Measurements from ENCODE around the gene SPATS2L. TPM values are rescaled to one million over a fixed set of nuclear protein-coding genes. Genes with fewer than 3 reads are reported as not detected.

Gene SPATS2L
- total and polyA plus RNA-seq, 2 donors (not counting 1 experiment from before 2014, with no cell fraction given): 0.27 to 0.44 TPM

DNA sequence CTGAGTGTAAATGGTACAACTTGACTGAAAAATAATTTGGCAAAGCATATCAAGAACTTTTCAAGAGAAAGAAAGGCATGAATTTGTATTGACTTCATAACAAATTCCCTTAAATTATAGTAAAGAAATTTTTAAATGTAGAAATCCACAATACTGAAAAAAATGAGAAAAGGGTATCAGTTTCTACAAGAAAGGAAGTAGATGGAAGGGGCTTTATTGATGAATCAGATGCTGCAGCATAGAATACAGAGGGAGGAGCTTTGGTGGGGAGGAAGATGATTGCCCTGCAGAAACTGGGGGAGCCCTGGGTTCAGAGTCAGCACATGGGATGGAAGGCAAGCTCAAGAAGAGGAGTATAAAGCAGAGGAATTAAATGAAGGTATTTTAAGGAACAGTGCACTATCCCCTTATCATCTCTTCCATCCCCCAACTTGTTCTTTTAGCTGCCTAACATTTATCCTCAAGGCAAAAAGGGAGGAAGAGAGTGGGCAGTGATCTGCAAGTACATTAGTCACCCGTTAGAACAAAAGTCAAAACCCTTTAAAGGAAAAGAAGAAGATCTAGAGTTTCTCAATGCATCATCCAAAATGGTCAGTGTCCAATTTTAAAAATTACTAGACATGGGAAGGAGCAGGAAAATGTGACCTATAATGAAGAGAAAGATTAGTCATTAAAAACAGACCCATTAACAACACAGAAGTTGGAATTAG is 125.7 kb downstream of the SPATS2L start:
- H3K4me3 ChIP-seq (ENCODE audit: control extremely low read depth in 1 of 5, extremely low read depth in 1 of 5, insufficient read depth in 1 of 5, low read depth in 2 of 5, low read length in 4 of 5): no peak overlapping the region
- no peak overlapping the region for H3K4me2 ChIP-seq (replicated peaks; ENCODE audit: low read depth, low read length, poor library complexity, severe bottlenecking)
- no peak for DNase-seq
- CTCF ChIA-PET: no interaction called here
- H3K9ac ChIP-seq (ENCODE audit: low read length): no peak overlapping the region
- H3K27me3 ChIP-seq (replicated peaks in 1 of 4; ENCODE audit: control extremely low read depth in 1 of 4, control insufficient read depth in 3 of 4, insufficient read depth in 4 of 4, low read length in 3 of 4): no peaks in the 10 kb centered on the region
- Mint-ChIP-seq H3K4me3 (no peak overlapping the region), H3K9me3 (ENCODE audit: insufficient read depth) (no peaks in the 10 kb centered on the region), H3K4me1 (no peaks in the 10 kb centered on the region), H3K27me3 (peaks cover 13% of the 10 kb centered on the region), H3K27ac (no peak overlapping the region)
- H3K79me2 ChIP-seq (ENCODE audit: control insufficient read depth, insufficient read depth, low read length): no peaks in the 10 kb centered on the region
- H3K4me1 ChIP-seq (ENCODE audit: control insufficient read depth in 2 of 2, insufficient read depth in 2 of 2, low read length in 2 of 2): no peaks in the 10 kb centered on the region
- no peak for ATAC-seq (ENCODE audit: low read depth)
- intact Hi-C loops (cut with micrococcal nuclease): no loop called here
- no peaks in the 10 kb centered on the region for H3K9me3 ChIP-seq (ENCODE audit: control extremely low read depth in 1 of 3, control insufficient read depth in 2 of 3, insufficient read depth in 1 of 3, low read length in 2 of 3)
- no peak overlapping the region for H2AFZ ChIP-seq (ENCODE audit: insufficient read depth, low read depth, low read length, poor library complexity, severe bottlenecking)
- no peak overlapping the region for H3K27ac ChIP-seq (ENCODE audit: low read length in 2 of 2)
- H4K20me1 ChIP-seq (ENCODE audit: control insufficient read depth, insufficient read depth, low read length, poor library complexity, severe bottlenecking): no peaks in the 10 kb centered on the region
- WGBS (ENCODE audit: insufficient coverage): no CpG with 5 or more reads among the region's 1 CpG
- POLR2A ChIA-PET: no interaction called here
- TF ChIP-seq, protein P1, sequence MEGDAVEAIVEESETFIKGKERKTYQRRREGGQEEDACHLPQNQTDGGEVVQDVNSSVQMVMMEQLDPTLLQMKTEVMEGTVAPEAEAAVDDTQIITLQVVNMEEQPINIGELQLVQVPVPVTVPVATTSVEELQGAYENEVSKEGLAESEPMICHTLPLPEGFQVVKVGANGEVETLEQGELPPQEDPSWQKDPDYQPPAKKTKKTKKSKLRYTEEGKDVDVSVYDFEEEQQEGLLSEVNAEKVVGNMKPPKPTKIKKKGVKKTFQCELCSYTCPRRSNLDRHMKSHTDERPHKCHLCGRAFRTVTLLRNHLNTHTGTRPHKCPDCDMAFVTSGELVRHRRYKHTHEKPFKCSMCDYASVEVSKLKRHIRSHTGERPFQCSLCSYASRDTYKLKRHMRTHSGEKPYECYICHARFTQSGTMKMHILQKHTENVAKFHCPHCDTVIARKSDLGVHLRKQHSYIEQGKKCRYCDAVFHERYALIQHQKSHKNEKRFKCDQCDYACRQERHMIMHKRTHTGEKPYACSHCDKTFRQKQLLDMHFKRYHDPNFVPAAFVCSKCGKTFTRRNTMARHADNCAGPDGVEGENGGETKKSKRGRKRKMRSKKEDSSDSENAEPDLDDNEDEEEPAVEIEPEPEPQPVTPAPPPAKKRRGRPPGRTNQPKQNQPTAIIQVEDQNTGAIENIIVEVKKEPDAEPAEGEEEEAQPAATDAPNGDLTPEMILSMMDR (IDR thresholded peaks at IDR 0.05): no peak
- TF ChIP-seq EZH2 (IDR thresholded peaks at IDR 0.05; ENCODE audit: borderline replicate concordance, insufficient read depth, low read depth, low read length, poor library complexity, severe bottlenecking): no peak
- no peaks in the 10 kb centered on the region for H3K36me3 ChIP-seq (replicated peaks in 1 of 2; ENCODE audit: control extremely low read depth in 1 of 2, control insufficient read depth in 1 of 2, extremely low read depth in 1 of 2, insufficient read depth in 2 of 2, low read length in 1 of 2)

DNA sequence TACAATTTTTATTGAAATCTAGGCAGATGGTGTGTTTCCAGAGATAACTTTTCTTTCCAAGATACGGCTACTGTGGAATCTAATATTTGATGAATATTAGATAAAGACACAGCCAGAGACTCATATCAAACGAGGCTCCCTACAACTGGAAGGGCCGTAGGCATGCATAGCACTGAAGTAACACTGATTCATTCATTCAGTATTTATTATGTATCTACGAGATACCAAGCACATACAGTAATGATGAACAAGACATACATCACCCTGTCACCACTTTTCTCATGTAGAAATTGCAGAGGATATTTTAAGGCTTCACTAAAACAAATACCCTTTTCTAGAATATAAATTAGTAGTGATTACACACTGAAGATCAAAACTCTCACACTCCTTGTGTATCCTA is 128.9 kb downstream of the SPATS2L start:
- intact Hi-C loops (cut with micrococcal nuclease): no loop called here
- no peak overlapping the region for H3K27ac Mint-ChIP-seq
- TF ChIP-seq EZH2 (IDR thresholded peaks at IDR 0.05; ENCODE audit: borderline replicate concordance, insufficient read depth, low read depth, low read length, poor library complexity, severe bottlenecking): no peak
- TF ChIP-seq, protein P1 (IDR thresholded peaks at IDR 0.05): no peak
- no peaks in the 10 kb centered on the region for H3K79me2 ChIP-seq (ENCODE audit: control insufficient read depth, insufficient read depth, low read length)
- POLR2A ChIA-PET: no interaction called here
- H3K27ac ChIP-seq (ENCODE audit: low read length in 2 of 2): no peak overlapping the region
- WGBS (ENCODE audit: insufficient coverage): no CpG with 5 or more reads among the region's 4 CpGs
- CTCF ChIA-PET: no interaction called here
- no peaks in the 10 kb centered on the region for H3K9me3 ChIP-seq (ENCODE audit: control extremely low read depth in 1 of 3, control insufficient read depth in 2 of 3, insufficient read depth in 1 of 3, low read length in 2 of 3)
- no peaks in the 10 kb centered on the region for H3K4me1 Mint-ChIP-seq
- no peak overlapping the region for H3K4me3 Mint-ChIP-seq
- H3K4me1 ChIP-seq (ENCODE audit: control insufficient read depth in 2 of 2, insufficient read depth in 2 of 2, low read length in 2 of 2): no peaks in the 10 kb centered on the region
- H4K20me1 ChIP-seq (ENCODE audit: control insufficient read depth, insufficient read depth, low read length, poor library complexity, severe bottlenecking): no peaks in the 10 kb centered on the region
- no peak overlapping the region for H3K4me3 ChIP-seq (ENCODE audit: control extremely low read depth in 1 of 5, extremely low read depth in 1 of 5, insufficient read depth in 1 of 5, low read depth in 2 of 5, low read length in 4 of 5)
- no peak overlapping the region for H3K9ac ChIP-seq (ENCODE audit: low read length)
- peaks cover 21% of the 10 kb centered on the region for H3K27me3 Mint-ChIP-seq
- H3K4me2 ChIP-seq (replicated peaks; ENCODE audit: low read depth, low read length, poor library complexity, severe bottlenecking): no peak overlapping the region
- ATAC-seq (ENCODE audit: low read depth) (no peak), DNase-seq (no peak)
- no peaks in the 10 kb centered on the region for H3K27me3 ChIP-seq (replicated peaks in 1 of 4; ENCODE audit: control extremely low read depth in 1 of 4, control insufficient read depth in 3 of 4, insufficient read depth in 4 of 4, low read length in 3 of 4)
- H3K36me3 ChIP-seq (replicated peaks in 1 of 2; ENCODE audit: control extremely low read depth in 1 of 2, control insufficient read depth in 1 of 2, extremely low read depth in 1 of 2, insufficient read depth in 2 of 2, low read length in 1 of 2): no peaks in the 10 kb centered on the region
- no peak overlapping the region for H2AFZ ChIP-seq (ENCODE audit: insufficient read depth, low read depth, low read length, poor library complexity, severe bottlenecking)
- no peaks in the 10 kb centered on the region for H3K9me3 Mint-ChIP-seq (ENCODE audit: insufficient read depth)
